Neural progenitor cell (in vitro differentiated cells): ENCODE results near the gene SPEN.

ENCODE experiments used
- CTCF ChIP-seq: fragments of 200-600 bp; sonication (generic); IDR thresholded peaks from 2 replicates; pipeline ENCODE4 v1.5.1; 2017; ENCODE audit warnings: antibody characterized with exemption, mild to moderate bottlenecking
- EZH2 ChIP-seq: fragments of 200-600 bp; sonication (generic); IDR thresholded peaks from 2 replicates; pipeline ENCODE4 v1.6.1; 2017; ENCODE audit warnings: antibody characterized with exemption, mild to moderate bottlenecking, moderate library complexity

- TF ChIP-seq CTCF: no peak
- TF ChIP-seq EZH2: no peak
Observed at GRCh38 chr1:15825800-15826199, 21.7 kb upstream of the SPEN start.
